Adrenal gland (tissue), 12 donors: ENCODE data around the gene DCUN1D2. TPM values are rescaled to one million over a fixed set of nuclear protein-coding genes. Genes with fewer than 3 reads are reported as not detected.

Experiments
- DNase-seq, 7 donors: peaks; one replicate each; pipeline ENCODE4 v3.0.0-alpha.2; 2019 to 2020
- H3K27ac ChIP-seq, 5 donors: fragments of 200-600 bp; sonication (generic) in 4 of 5; 1 replicate in 3 of 5; 2 replicates in 2 of 5; pipeline versions ENCODE4 v1.5.1 to v1.8.0; 2016 to 2020; ENCODE audit warnings: mild to moderate bottlenecking in 1 of 5
- H3K27me3 ChIP-seq: fragments of 200-600 bp; 2 replicates; pipeline ENCODE4 v1.8.0; 2021
- H3K36me3 ChIP-seq, 2 donors: fragments of 200-600 bp; replicated peaks in 1 of 2; 1 replicate in 1 of 2; 2 replicates in 1 of 2; pipeline versions ENCODE4 v1.5.1 to v1.8.0; 2018 to 2022
- H3K4me1 ChIP-seq, 2 donors: fragments of 200-600 bp; replicated peaks in 1 of 2; 1 replicate in 1 of 2; 2 replicates in 1 of 2; pipeline versions ENCODE4 v1.5.1 to v1.8.0; 2018 to 2021
- H3K4me3 ChIP-seq, 4 donors: fragments of 200-600 bp; sonication (generic) in 3 of 4; one replicate each; pipeline ENCODE4 v1.5.1; 2016 to 2018
- H3K9me3 ChIP-seq, 3 donors: fragments of 200-600 bp; sonication (generic) in 1 of 3; replicated peaks in 1 of 3; 1 replicate in 2 of 3; 2 replicates in 1 of 3; pipeline versions ENCODE4 v1.5.1 to v1.8.0; 2016 to 2021
- CTCF ChIP-seq, 6 experiments: fragments of 450-650 bp in 4 of 6; fragments of 200-600 bp in 2 of 6; sonication (generic) in 1 of 6; IDR thresholded peaks; 1 replicate in 5 of 6; 2 replicates in 1 of 6; pipeline versions ENCODE4 v1.5.1 to v1.8.0; 2016 to 2021; ENCODE audit warnings: antibody characterized with exemption in 6 of 6, mild to moderate bottlenecking in 2 of 6, moderate library complexity in 1 of 6
- POLR2A ChIP-seq, 2 donors: fragments of 450-650 bp; IDR thresholded peaks; one replicate each; pipeline ENCODE4 v1.6.1; 2017; ENCODE audit warnings: antibody characterized with exemption in 2 of 2, mild to moderate bottlenecking in 2 of 2, moderate library complexity in 1 of 2
- WGBS, 4 donors: extraction: QIAGEN DNeasy Blood & Tissue Kit in 2 of 4; methylation state at CpG; one replicate each; pipeline versions ENCODE4 v1.1.5 to v1.1.7; 2013 to 2017; 5-methylcytosine and 5-hydroxymethylcytosine counted together
- intact Hi-C, 2 donors: fragments of 100-400 bp; cut with DNase I; formaldehyde crosslinking; loops; one replicate each; pipeline versions ENCODE4 v1.14.1 to v1.15.0; 2022 to 2023
- polyA plus RNA-seq, 3 donors: library from polyadenylated mRNA; stranded (reverse); fragments of 200-250 nt in 2 of 3; fragments of 350-450 nt in 1 of 3; fragmentation: Illumina TruSeq in 1 of 3; extraction: RNeasy Lipid Tissue Mini Kit (QIAGEN cat#74804) in 1 of 3; gene quantifications; one replicate each; pipeline ENCODE4 v1.2.3, GENCODE V29; 2013 to 2014
- total RNA-seq, 9 donors: library from RNA; depleted of rRNA in 4 of 9; stranded (reverse); fragments of >200 nt in 4 of 9; fragments of 120-200 nt in 1 of 9; fragmentation: NEBNext Ultra II Directional in 1 of 9; extraction: Animal tissue kit (Norgen Biotek cat#: 25700) in 1 of 9; gene quantifications; one replicate each; pipeline versions ENCODE4 v1.1.0 to v1.2.4, GENCODE V29; 2013 to 2023
- donor health status: healthy with polysubstance abuse.
- donor health status: Bipolar disorder and iron deficiency.
- donor health status: DM: yes; HTN: yes; CAD: no.
- donor health status: DM: no; HTN: no; CAD: no.
- donor health status: DM: no; HTN: no; CAD: no.
- donor health status: DM: yes; HTN: yes; CAD: no.

Gene DCUN1D2
- total and polyA plus RNA-seq, 12 donors, result 8.1 to 28.0 (median 18.8) TPM

GRCh38 chr13:113499936-113500335 lies 9.4 kb upstream of the DCUN1D2 start:
- no peak overlapping the region for H3K4me3 ChIP-seq
- TF ChIP-seq CTCF (IDR thresholded peaks at IDR 0.05) (no peak), POLR2A (IDR thresholded peaks at IDR 0.05) (no peak)
- H3K27ac ChIP-seq, result no peak overlapping the region
- H3K4me1 ChIP-seq, result peaks cover 0 to 23% of the 10 kb centered on the region in 2 donors
- DNase-seq, result no peak
- intact Hi-C loops, result no loop called here
- no peaks in the 10 kb centered on the region for H3K27me3 ChIP-seq
- no peaks in the 10 kb centered on the region for H3K9me3 ChIP-seq
- peaks cover 0 to 86% of the 10 kb centered on the region in 2 donors for H3K36me3 ChIP-seq
- 88 to 89% (median 88%) methylated on average over 4 of the region's 4 CpGs for WGBS, 4 donors

GRCh38 chr13:113498905-113499304 lies 8.4 kb upstream of the DCUN1D2 start:
- DNase-seq, result no peak
- WGBS, 4 donors, result 94 to 97% (median 95%) methylated on average over 6 of the region's 6 CpGs
- Histone ChIP-seq H3K27me3 (no peaks in the 10 kb centered on the region), H3K9me3 (no peaks in the 10 kb centered on the region), H3K36me3 (peaks cover 0 to 76% of the 10 kb centered on the region in 2 donors), H3K4me1 (peaks cover 0 to 31% of the 10 kb centered on the region in 2 donors), H3K27ac (no peak overlapping the region), H3K4me3 (no peak overlapping the region)
- TF ChIP-seq CTCF (IDR thresholded peaks at IDR 0.05) (no peak), POLR2A (IDR thresholded peaks at IDR 0.05) (no peak)
- intact Hi-C loops, result no loop called here

GRCh38 chr13:113497217-113497616 lies 6.7 kb upstream of the DCUN1D2 start:
- peaks cover 13 to 48% of the 10 kb centered on the region in 2 donors for H3K4me1 ChIP-seq
- 88 to 100% (median 90%) methylated on average over 1 of the region's 1 CpG; no CpG with 5 or more reads in 1 of the 4 donors for WGBS, 4 donors
- H3K9me3 ChIP-seq, result no peaks in the 10 kb centered on the region
- H3K36me3 ChIP-seq, result peaks cover 0 to 60% of the 10 kb centered on the region in 2 donors
- no peak for TF ChIP-seq CTCF (IDR thresholded peaks at IDR 0.05)
- no peak for TF ChIP-seq POLR2A (IDR thresholded peaks at IDR 0.05)
- intact Hi-C loops, result no loop called here
- H3K4me3 ChIP-seq, result no peak overlapping the region
- no peak overlapping the region for H3K27ac ChIP-seq
- H3K27me3 ChIP-seq, result no peaks in the 10 kb centered on the region
- DNase-seq, result peak in 1 of 7 donors; percentile 50

GRCh38 chr13:113495494-113496210 lies 5.1 kb upstream of the DCUN1D2 start:
- WGBS, 4 donors, result 26 to 52% (median 31%) methylated on average over 26 of the region's 26 CpGs
- intact Hi-C loops, result no loop called here
- peak in 2 of 7 donors; percentile 37 to 56 for DNase-seq
- Histone ChIP-seq H3K27ac (peak overlapping the region in 3 of 5 donors; percentile 10 to 62 (median 59)), H3K36me3 (peaks cover 0 to 45% of the 10 kb centered on the region in 2 donors), H3K4me1 (peaks cover 18 to 54% of the 10 kb centered on the region in 2 donors), H3K27me3 (no peaks in the 10 kb centered on the region), H3K4me3 (no peak overlapping the region), H3K9me3 (no peaks in the 10 kb centered on the region)
- TF ChIP-seq POLR2A (IDR thresholded peaks at IDR 0.05) (no peak), CTCF (IDR thresholded peaks at IDR 0.05) (no peak)
